ENCODE measurements around the gene DUSP16.

Gene DUSP16

GRCh38 chr12:12436831-12437345, 125.8 kb downstream of the DUSP16 start:
- no peak overlapping the region for H3K9ac ChIP-seq (ENCODE audit: low read length)
- H3K4me3 ChIP-seq (ENCODE audit: low read depth, low read length), result no peak overlapping the region
- H3K4me1 ChIP-seq (ENCODE audit: control insufficient read depth, insufficient read depth, low read length), result no peaks in the 10 kb centered on the region
- peaks cover 5% of the 10 kb centered on the region for H3K36me3 ChIP-seq (ENCODE audit: control insufficient read depth, insufficient read depth, low read length)
- no peak overlapping the region for H3K27ac ChIP-seq (ENCODE audit: low read depth, low read length)
- no peaks in the 10 kb centered on the region for H3K27me3 ChIP-seq (ENCODE audit: control insufficient read depth, insufficient read depth, low read length)
- H3K9me3 ChIP-seq (ENCODE audit: control insufficient read depth, insufficient read depth, low read depth, low read length), result no peaks in the 10 kb centered on the region

DNA sequence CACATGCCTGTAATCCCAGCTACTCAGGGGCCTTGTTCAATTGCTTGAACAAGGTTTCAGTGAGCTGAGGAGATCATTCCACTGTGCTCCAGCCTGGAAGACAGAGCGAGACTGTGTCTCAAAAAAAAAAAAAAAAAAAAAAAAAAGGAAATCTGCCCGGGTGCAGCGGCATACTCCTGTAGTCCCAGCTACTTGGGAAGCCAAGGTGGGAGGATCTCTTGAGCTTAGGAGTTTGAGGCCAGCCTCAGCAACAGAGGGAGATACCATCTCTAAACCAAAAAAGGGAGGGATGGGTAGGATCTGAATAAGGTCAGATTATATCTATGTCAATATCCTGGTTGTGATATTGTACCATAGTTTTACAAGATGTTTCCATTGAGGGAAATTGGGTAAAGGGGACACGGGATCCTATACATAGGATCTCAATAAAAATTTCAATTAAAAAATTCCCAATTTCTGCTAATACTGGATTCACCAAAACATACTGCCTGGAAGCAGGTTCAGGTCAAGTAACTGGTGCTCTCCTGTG, 129.4 kb downstream of the DUSP16 start:
- no peak overlapping the region for H3K4me3 ChIP-seq (ENCODE audit: low read depth, low read length)
- H3K4me1 ChIP-seq (ENCODE audit: control insufficient read depth, insufficient read depth, low read length), result no peaks in the 10 kb centered on the region
- H3K27ac ChIP-seq (ENCODE audit: low read depth, low read length), result no peak overlapping the region
- no peaks in the 10 kb centered on the region for H3K9me3 ChIP-seq (ENCODE audit: control insufficient read depth, insufficient read depth, low read depth, low read length)
- no peaks in the 10 kb centered on the region for H3K27me3 ChIP-seq (ENCODE audit: control insufficient read depth, insufficient read depth, low read length)
- H3K9ac ChIP-seq (ENCODE audit: low read length), result no peak overlapping the region
- H3K36me3 ChIP-seq (ENCODE audit: control insufficient read depth, insufficient read depth, low read length), result peaks cover 5% of the 10 kb centered on the region

DNA sequence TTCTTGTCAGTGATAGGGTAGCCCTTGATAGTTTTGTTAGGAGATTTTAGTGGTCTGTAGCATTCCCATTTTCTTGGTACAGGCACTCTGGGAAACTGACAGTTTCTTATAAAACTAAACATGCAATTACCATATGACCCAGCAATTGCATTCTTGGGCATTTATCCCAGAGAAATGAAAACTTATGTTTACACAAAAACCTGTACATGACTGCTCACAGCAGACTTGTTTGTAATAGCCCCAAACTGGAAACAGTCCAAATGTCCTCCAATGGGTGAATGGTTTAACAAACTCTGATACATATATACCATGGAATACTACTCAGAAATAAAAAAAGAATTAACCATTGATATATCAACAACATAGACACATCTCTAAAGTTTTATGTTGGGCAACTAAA, 130.3 kb downstream of the DUSP16 start:
- H3K9ac ChIP-seq (ENCODE audit: low read length), result no peak overlapping the region

DNA sequence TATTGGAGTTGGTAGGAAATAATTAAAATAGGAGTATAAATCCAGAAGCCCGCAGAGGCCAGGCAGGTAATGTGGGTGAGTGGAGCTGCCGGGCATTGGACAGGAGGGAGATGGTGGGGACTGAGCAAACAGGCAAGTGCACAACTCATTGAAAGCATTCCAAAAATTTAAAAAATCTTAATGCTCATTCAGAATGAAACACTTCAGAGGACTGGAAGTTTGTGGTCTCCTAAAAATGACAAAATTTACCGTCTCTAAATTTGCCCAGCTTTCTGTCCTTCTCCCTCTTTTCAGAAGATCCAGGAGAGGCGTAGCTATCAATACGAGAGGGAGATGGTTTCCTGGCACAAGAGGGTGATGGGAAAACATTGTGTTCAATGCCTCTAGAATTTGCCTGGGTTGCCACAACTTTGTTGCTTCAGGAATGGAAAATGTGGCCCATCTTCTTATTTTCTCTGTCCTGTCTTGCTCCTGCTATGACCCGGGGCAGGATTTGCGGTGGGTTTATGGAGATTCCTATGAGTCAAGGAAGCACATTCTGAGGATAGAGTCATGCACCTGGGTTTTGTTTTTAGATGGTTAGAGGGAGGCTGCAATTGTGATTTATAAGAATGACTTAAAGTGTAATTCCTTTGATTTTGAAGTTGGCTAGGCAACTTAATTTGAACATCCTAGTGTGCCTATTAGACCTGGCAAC, 133.6 kb downstream of the DUSP16 start:
- peaks cover 3% of the 10 kb centered on the region; the same call in 1 of the 2 replicates for H3K9me3 ChIP-seq (ENCODE audit: control insufficient read depth, insufficient read depth, low read depth, low read length)
- H3K27ac ChIP-seq (ENCODE audit: low read depth, low read length), result no peak overlapping the region
- H3K27me3 ChIP-seq (ENCODE audit: control insufficient read depth, insufficient read depth, low read length), result no peaks in the 10 kb centered on the region
- no peaks in the 10 kb centered on the region for H3K36me3 ChIP-seq (ENCODE audit: control insufficient read depth, insufficient read depth, low read length)
- H3K9ac ChIP-seq (ENCODE audit: low read length), result no peak overlapping the region
- H3K4me3 ChIP-seq (ENCODE audit: low read depth, low read length), result no peak overlapping the region
- H3K4me1 ChIP-seq (ENCODE audit: control insufficient read depth, insufficient read depth, low read length), result no peaks in the 10 kb centered on the region

More for the DNA sequence above, 130.3 kb downstream of the DUSP16 start:
- Histone ChIP-seq H3K27me3 (ENCODE audit: control insufficient read depth, insufficient read depth, low read length) (no peaks in the 10 kb centered on the region), H3K27ac (ENCODE audit: low read depth, low read length) (no peak overlapping the region), H3K9me3 (ENCODE audit: control insufficient read depth, insufficient read depth, low read depth, low read length) (no peaks in the 10 kb centered on the region), H3K4me1 (ENCODE audit: control insufficient read depth, insufficient read depth, low read length) (no peaks in the 10 kb centered on the region), H3K4me3 (ENCODE audit: low read depth, low read length) (no peak overlapping the region), H3K36me3 (ENCODE audit: control insufficient read depth, insufficient read depth, low read length) (peaks cover 5% of the 10 kb centered on the region)

DNA sequence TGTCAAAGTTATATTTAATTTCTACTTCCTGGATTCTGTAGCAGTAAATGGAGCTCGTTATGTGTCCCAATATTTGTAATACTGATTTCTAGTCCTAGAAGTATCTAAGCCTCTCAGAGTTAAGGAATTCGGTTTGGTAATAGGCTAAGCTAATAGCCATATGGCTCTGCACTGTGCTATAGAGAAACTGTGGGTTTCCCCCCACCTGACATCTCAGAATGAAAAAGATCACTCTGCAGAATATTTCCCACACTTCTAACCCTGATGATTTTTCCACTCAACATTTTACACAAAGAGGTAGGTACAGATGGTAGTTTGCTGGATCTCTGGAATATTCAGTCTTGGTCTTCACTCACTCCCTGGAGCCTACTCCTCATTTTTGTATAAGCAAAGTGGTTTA, 134.6 kb downstream of the DUSP16 start:
- Histone ChIP-seq H3K36me3 (ENCODE audit: control insufficient read depth, insufficient read depth, low read length) (no peaks in the 10 kb centered on the region), H3K9ac (ENCODE audit: low read length) (no peak overlapping the region), H3K27me3 (ENCODE audit: control insufficient read depth, insufficient read depth, low read length) (no peaks in the 10 kb centered on the region), H3K4me1 (ENCODE audit: control insufficient read depth, insufficient read depth, low read length) (no peaks in the 10 kb centered on the region), H3K4me3 (ENCODE audit: low read depth, low read length) (no peak overlapping the region), H3K9me3 (ENCODE audit: control insufficient read depth, insufficient read depth, low read depth, low read length) (peaks cover 10% of the 10 kb centered on the region), H3K27ac (ENCODE audit: low read depth, low read length) (no peak overlapping the region)

GRCh38 chr12:12427568-12427967, 135.1 kb downstream of the DUSP16 start:
- H3K4me1 ChIP-seq (ENCODE audit: control insufficient read depth, insufficient read depth, low read length), result no peaks in the 10 kb centered on the region
- H3K4me3 ChIP-seq (ENCODE audit: low read depth, low read length), result no peak overlapping the region
- H3K9me3 ChIP-seq (ENCODE audit: control insufficient read depth, insufficient read depth, low read depth, low read length), result peaks cover 12% of the 10 kb centered on the region
- no peak overlapping the region for H3K27ac ChIP-seq (ENCODE audit: low read depth, low read length)
- no peaks in the 10 kb centered on the region for H3K27me3 ChIP-seq (ENCODE audit: control insufficient read depth, insufficient read depth, low read length)
- H3K9ac ChIP-seq (ENCODE audit: low read length), result no peak overlapping the region
- no peaks in the 10 kb centered on the region for H3K36me3 ChIP-seq (ENCODE audit: control insufficient read depth, insufficient read depth, low read length)

- Histone ChIP-seq H3K9ac (ENCODE audit: low read length) (no peak overlapping the region), H3K36me3 (ENCODE audit: control insufficient read depth, insufficient read depth, low read length) (no peaks in the 10 kb centered on the region), H3K27me3 (ENCODE audit: control insufficient read depth, insufficient read depth, low read length) (no peaks in the 10 kb centered on the region), H3K27ac (ENCODE audit: low read depth, low read length) (no peak overlapping the region), H3K9me3 (ENCODE audit: control insufficient read depth, insufficient read depth, low read depth, low read length) (peaks cover 15% of the 10 kb centered on the region), H3K4me1 (ENCODE audit: control insufficient read depth, insufficient read depth, low read length) (no peaks in the 10 kb centered on the region), H3K4me3 (ENCODE audit: low read depth, low read length) (no peak overlapping the region)
Observed at GRCh38 chr12:12425616-12426015, 137.0 kb downstream of the DUSP16 start.

GRCh38 chr12:12425001-12425400, 137.7 kb downstream of the DUSP16 start:
- Histone ChIP-seq H3K27ac (ENCODE audit: low read depth, low read length) (no peak overlapping the region), H3K9me3 (ENCODE audit: control insufficient read depth, insufficient read depth, low read depth, low read length) (peaks cover 15% of the 10 kb centered on the region), H3K27me3 (ENCODE audit: control insufficient read depth, insufficient read depth, low read length) (no peaks in the 10 kb centered on the region), H3K4me1 (ENCODE audit: control insufficient read depth, insufficient read depth, low read length) (no peaks in the 10 kb centered on the region), H3K36me3 (ENCODE audit: control insufficient read depth, insufficient read depth, low read length) (no peaks in the 10 kb centered on the region), H3K4me3 (ENCODE audit: low read depth, low read length) (no peak overlapping the region), H3K9ac (ENCODE audit: low read length) (no peak overlapping the region)

Measured in HUES6 (cell line).